ENCODE measurements around the gene PID1.

The PID1 gene

GRCh38 chr2:229141424-229142025, 129.6 kb downstream of the PID1 start:
- Mint-ChIP-seq H3K27me3 (no peaks in the 10 kb centered on the region), H3K9me3 (no peaks in the 10 kb centered on the region), H3K27ac (no peak overlapping the region), H3K4me3 (no peak overlapping the region), H3K4me1 (no peaks in the 10 kb centered on the region)
- ATAC-seq (no peak), DNase-seq (no peak)

GRCh38 chr2:229137639-229138038, 133.4 kb downstream of the PID1 start:
- Mint-ChIP-seq H3K4me3 (no peak overlapping the region), H3K4me1 (no peaks in the 10 kb centered on the region), H3K27ac (no peak overlapping the region), H3K9me3 (peaks cover 0 to 5% of the 10 kb centered on the region in 2 donors), H3K27me3 (no peaks in the 10 kb centered on the region)
- ATAC-seq (no peak), DNase-seq (no peak)

- H3K4me3 Mint-ChIP-seq: no peak overlapping the region
- no peaks in the 10 kb centered on the region for H3K4me1 Mint-ChIP-seq
- H3K27ac Mint-ChIP-seq: no peak overlapping the region
- DNase-seq: no peak
- ATAC-seq: no peak
- H3K27me3 Mint-ChIP-seq: no peaks in the 10 kb centered on the region
- peaks cover 0 to 5% of the 10 kb centered on the region in 2 donors for H3K9me3 Mint-ChIP-seq
Measured at GRCh38 chr2:229137066-229137465, 134.0 kb downstream of the PID1 start.

GRCh38 chr2:229133155-229133772, 137.8 kb downstream of the PID1 start:
- no peak for ATAC-seq
- peaks cover 0 to 5% of the 10 kb centered on the region in 2 donors for H3K9me3 Mint-ChIP-seq
- DNase-seq: no peak
- no peak overlapping the region for H3K4me3 Mint-ChIP-seq
- no peaks in the 10 kb centered on the region for H3K4me1 Mint-ChIP-seq
- no peak overlapping the region for H3K27ac Mint-ChIP-seq
- no peaks in the 10 kb centered on the region for H3K27me3 Mint-ChIP-seq

GRCh38 chr2:229132236-229132635, 138.9 kb downstream of the PID1 start:
- ATAC-seq (no peak), DNase-seq (no peak)
- Mint-ChIP-seq H3K27me3 (no peaks in the 10 kb centered on the region), H3K9me3 (peaks cover 0 to 5% of the 10 kb centered on the region in 2 donors), H3K4me1 (no peaks in the 10 kb centered on the region), H3K27ac (no peak overlapping the region), H3K4me3 (no peak overlapping the region)

GRCh38 chr2:229130522-229130921, 140.6 kb downstream of the PID1 start:
- DNase-seq: no peak
- Mint-ChIP-seq H3K27me3 (no peaks in the 10 kb centered on the region), H3K4me1 (no peaks in the 10 kb centered on the region), H3K27ac (no peak overlapping the region), H3K9me3 (peaks cover 0 to 7% of the 10 kb centered on the region in 2 donors), H3K4me3 (no peak overlapping the region)
- no peak for ATAC-seq

GRCh38 chr2:229129738-229130371, 141.2 kb downstream of the PID1 start:
- no peaks in the 10 kb centered on the region for H3K4me1 Mint-ChIP-seq
- ATAC-seq (no peak), DNase-seq (no peak)
- no peaks in the 10 kb centered on the region for H3K27me3 Mint-ChIP-seq
- peaks cover 0 to 8% of the 10 kb centered on the region in 2 donors for H3K9me3 Mint-ChIP-seq
- H3K27ac Mint-ChIP-seq: no peak overlapping the region
- no peak overlapping the region for H3K4me3 Mint-ChIP-seq

GRCh38 chr2:229127471-229127870, 143.6 kb downstream of the PID1 start:
- Mint-ChIP-seq H3K9me3 (peaks cover 0 to 5% of the 10 kb centered on the region in 2 donors), H3K4me3 (no peak overlapping the region), H3K27me3 (no peaks in the 10 kb centered on the region), H3K27ac (no peak overlapping the region), H3K4me1 (no peaks in the 10 kb centered on the region)
- DNase-seq (no peak), ATAC-seq (no peak)

- ATAC-seq (no peak), DNase-seq (no peak)
- no peaks in the 10 kb centered on the region for H3K4me1 Mint-ChIP-seq
- no peaks in the 10 kb centered on the region for H3K27me3 Mint-ChIP-seq
- H3K4me3 Mint-ChIP-seq: no peak overlapping the region
- peaks cover 0 to 5% of the 10 kb centered on the region in 2 donors for H3K9me3 Mint-ChIP-seq
- no peak overlapping the region for H3K27ac Mint-ChIP-seq
Measured at GRCh38 chr2:229126066-229126465, 145.0 kb downstream of the PID1 start.

GRCh38 chr2:229124136-229124535, 147.0 kb downstream of the PID1 start:
- no peaks in the 10 kb centered on the region for H3K4me1 Mint-ChIP-seq
- ATAC-seq (no peak), DNase-seq (no peak)
- H3K27me3 Mint-ChIP-seq: no peaks in the 10 kb centered on the region
- H3K9me3 Mint-ChIP-seq: peaks cover 0 to 5% of the 10 kb centered on the region in 2 donors
- H3K27ac Mint-ChIP-seq: no peak overlapping the region
- H3K4me3 Mint-ChIP-seq: no peak overlapping the region

GRCh38 chr2:229118927-229119326, 152.2 kb downstream of the PID1 start:
- Mint-ChIP-seq H3K27ac (no peak overlapping the region), H3K4me1 (no peaks in the 10 kb centered on the region), H3K27me3 (no peaks in the 10 kb centered on the region), H3K9me3 (peaks cover 0 to 9% of the 10 kb centered on the region in 2 donors), H3K4me3 (no peak overlapping the region)
- no peak for DNase-seq
- no peak for ATAC-seq

GRCh38 chr2:229118336-229118735, 152.8 kb downstream of the PID1 start:
- Mint-ChIP-seq H3K9me3 (peaks cover 0 to 9% of the 10 kb centered on the region in 2 donors), H3K4me1 (no peaks in the 10 kb centered on the region), H3K4me3 (no peak overlapping the region), H3K27me3 (no peaks in the 10 kb centered on the region), H3K27ac (no peak overlapping the region)
- DNase-seq: no peak
- ATAC-seq: no peak

- H3K27ac Mint-ChIP-seq: no peak overlapping the region
- DNase-seq: no peak
Measured at GRCh38 chr2:229111744-229112143, 159.3 kb downstream of the PID1 start.

GRCh38 chr2:229109195-229109594, 161.9 kb downstream of the PID1 start:
- H3K4me1 Mint-ChIP-seq: no peaks in the 10 kb centered on the region

More at GRCh38 chr2:229111744-229112143, 159.3 kb downstream of the PID1 start:
- Mint-ChIP-seq H3K9me3 (peaks cover 5 to 13% of the 10 kb centered on the region in 2 donors), H3K4me3 (no peak overlapping the region), H3K27me3 (no peaks in the 10 kb centered on the region), H3K4me1 (no peaks in the 10 kb centered on the region)
- no peak for ATAC-seq

GRCh38 chr2:229107601-229108000, 163.5 kb downstream of the PID1 start:
- no peak for DNase-seq
- Mint-ChIP-seq H3K27ac (no peak overlapping the region), H3K27me3 (no peaks in the 10 kb centered on the region), H3K9me3 (peaks cover 5 to 7% of the 10 kb centered on the region in 2 donors), H3K4me3 (no peak overlapping the region), H3K4me1 (no peaks in the 10 kb centered on the region)
- ATAC-seq: no peak

More at GRCh38 chr2:229109195-229109594, 161.9 kb downstream of the PID1 start:
- no peak for ATAC-seq
- H3K27me3 Mint-ChIP-seq: no peaks in the 10 kb centered on the region
- peaks cover 5 to 10% of the 10 kb centered on the region in 2 donors for H3K9me3 Mint-ChIP-seq
- DNase-seq: no peak
- no peak overlapping the region for H3K27ac Mint-ChIP-seq
- H3K4me3 Mint-ChIP-seq: no peak overlapping the region

GRCh38 chr2:229104974-229105387, 166.1 kb downstream of the PID1 start:
- Mint-ChIP-seq H3K4me3 (no peak overlapping the region), H3K4me1 (no peaks in the 10 kb centered on the region), H3K27ac (no peak overlapping the region), H3K9me3 (peaks cover 1 to 7% of the 10 kb centered on the region in 2 donors), H3K27me3 (no peaks in the 10 kb centered on the region)
- ATAC-seq (no peak), DNase-seq (no peak)

Measured in stimulated activated naive CD8-positive, alpha-beta T cell treated with anti-CD3 and anti-CD28 coated beads, Interleukin-15, amount 100 ng/mL, for 72 hours (primary cell).